NCI-H524 treated with DMSO at 0.1 percent for 48 hours (cell line): ENCODE data around the gene RHOT2.
"Not testable (repeated sequence)": the region's sequence is repeated elsewhere in the genome, so short reads cannot be mapped to it uniquely, and the experiment has no call there.

Experiments used
- DNase-seq: peaks from one replicate; lab custom pipeline; 2025; lab: John Stamatoyannopoulos, UW

Gene RHOT2

DNA sequence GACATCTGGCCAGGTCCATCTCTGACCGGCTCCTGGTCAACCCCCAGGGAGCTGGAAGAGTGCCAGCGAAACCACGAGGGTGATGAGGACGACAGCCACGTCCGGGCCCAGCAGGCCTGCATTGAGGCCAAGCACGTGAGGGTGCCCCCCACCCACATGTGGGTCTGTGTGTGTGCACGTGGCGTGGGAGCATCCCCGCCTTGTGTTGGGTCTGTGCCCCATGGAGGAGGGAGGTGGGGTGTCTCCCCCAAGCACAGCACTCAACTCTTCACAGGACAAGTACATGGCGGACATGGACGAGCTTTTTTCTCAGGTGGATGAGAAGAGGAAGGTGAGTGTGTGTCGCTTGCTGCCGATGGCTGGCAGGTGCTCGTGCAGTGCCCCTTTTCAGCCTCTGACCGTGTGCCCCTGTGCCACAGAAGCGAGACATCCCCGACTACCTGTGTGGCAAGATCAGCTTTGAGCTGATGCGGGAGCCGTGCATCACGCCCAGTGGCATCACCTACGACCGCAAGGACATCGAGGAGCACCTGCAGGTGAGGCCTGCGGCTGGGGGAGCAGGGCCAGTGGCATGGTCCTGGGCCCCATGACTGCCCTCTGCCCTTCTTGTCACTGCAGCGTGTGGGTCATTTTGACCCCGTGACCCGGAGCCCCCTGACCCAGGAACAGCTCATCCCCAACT lies 14.0 kb downstream of the RHOT2 start:
- no peak for DNase-seq

DNA sequence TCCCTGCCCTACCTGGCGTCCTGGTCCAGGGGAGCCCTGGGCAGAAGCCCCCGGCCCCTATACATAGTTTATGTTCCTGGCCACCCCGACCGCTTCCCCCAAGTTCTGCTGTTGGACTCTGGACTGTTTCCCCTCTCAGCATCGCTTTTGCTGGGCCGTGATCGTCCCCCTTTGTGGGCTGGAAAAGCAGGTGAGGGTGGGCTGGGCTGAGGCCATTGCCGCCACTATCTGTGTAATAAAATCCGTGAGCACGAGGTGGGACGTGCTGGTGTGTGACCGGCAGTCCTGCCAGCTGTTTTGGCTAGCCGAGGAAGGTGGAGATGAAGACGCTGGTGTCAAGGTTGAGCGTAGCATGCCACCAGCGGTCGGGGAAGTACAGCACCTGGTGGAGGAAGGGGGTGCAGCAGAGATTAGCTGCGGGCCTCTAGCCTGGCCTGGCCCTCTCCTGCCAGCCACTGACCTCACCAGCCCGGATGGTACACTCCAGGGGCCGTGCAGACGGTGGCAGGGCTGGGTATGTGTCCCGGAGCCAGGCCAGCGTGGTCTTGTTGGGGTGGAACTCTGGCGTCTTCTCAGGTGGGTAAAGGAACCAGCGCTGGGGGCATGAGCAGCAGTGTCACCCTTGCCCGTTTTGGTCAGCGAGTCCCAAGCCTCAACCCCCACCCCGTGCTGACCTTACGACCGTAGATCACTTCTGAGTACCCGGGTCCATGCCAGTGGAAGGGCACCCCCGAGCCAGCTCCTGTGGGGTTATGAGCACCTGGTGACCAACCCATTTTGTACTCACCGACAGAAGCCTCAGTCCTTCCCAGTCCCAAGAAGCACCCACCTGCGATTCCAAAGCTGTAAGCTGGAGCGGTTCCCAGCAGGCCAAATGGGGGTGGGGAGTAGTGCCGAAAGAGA lies 14.8 kb downstream of the RHOT2 start:
- DNase-seq = no peak

DNA sequence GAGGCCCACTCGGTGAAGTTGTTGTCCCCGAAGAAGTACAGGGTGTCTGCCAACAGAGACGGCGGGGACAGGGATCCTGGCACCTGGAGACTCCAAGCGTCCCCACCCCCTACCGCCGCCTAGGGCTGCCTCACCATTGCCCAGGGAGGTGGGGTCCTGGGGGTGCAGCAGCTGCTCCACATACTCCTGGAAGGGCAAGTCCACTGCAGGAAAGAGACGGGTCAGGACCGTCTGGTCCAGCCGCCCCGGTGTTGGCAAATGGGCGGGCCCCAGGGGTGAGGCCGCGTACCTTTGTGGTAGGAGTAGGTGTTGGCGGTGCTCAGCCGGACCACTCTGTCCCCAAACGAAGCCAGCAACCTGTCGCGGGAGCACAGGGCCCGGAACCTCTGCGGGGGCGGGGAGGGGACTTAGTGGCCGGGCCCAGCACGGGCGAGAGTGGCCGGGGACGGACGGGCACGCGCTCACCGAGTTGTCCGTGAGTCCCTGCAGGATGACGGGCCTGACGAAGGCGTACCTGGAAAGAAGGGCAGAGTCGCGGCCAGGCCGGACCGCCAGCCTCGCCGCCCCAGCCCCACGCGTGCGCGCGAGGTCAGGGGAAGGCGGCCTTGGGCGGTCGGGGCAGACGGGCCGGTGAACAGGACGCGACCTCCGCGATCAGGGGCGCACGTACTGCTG lies 15.6 kb downstream of the RHOT2 start:
- no peak for DNase-seq

DNA sequence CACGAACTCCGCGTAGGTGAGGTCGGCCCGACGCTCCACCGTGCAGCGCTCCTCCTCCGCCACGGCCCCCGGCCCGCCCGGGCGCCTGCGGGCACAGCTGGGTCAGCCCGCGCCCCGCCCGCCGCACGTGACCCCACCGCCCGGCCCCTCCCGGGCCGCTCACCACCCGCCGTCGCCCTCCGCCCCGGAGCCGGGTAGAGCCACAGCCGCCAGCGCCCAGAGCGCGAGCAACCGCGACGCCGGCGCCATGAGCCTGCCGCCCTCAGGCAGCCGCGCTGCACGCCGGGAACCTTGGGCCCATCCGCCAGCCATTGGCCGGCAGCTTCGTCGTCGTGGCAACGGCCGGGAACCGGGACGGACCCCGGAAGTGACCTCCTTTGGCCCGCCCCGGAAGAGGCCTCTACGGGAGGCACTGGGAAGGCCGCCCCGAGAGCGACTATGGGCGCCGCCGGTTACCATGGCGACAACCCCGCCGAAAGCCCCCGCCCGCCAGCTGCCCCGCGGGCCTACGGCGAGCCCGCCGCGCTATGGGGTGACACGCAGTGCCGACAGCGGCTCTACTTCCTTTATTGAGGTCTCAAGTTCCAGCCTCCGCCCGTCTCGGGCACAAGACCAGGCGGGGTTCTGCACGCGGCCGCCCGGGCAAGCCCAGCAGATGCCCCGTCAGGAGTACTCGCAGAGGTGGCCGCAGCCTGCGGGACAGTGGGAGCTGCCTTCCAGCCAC lies 16.3 kb downstream of the RHOT2 start, which contains the start of gene JMJD8:
TSS of gene JMJD8 (minus strand) at position 264 of the 724 bp plus-strand sequence. CDS start at position 249, 15 bp downstream.
- DNase-seq = peak; percentile 63

DNA sequence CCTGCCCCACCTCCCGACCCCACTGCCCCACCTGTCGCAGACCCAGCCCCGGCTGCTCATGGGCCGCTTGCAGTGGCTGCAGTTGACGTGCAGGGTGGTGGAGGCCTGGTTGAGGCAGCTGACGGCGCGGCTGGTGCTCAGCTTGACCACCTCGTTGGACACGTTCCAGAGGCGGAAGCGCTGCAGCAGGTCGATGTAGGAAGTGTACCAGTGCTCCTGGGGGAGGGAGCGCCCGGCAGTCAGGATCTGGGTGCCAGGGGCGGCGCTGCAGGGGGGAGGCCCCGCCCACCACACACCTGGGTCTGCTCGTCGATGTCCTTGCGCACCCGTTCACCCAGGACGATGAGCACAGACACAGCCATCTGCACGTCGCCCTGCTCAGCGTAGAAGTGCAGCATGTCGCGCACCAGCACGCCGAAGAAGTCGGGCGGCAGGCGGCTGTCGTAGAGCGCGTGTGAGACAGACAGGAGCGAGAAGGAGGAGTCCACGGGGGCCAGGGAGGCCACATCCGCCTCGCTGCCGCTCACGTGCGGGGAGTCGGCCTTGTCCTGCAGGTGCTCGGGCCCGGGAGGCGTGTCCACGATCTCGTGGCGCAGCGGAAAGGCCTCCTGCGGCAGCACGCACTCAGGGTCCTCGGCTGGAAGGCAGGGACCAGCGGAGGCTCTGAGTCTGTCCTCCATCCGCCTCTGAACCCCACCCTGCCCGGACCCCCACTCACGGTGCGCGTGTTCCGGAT lies 17.2 kb downstream of the RHOT2 start:
- DNase-seq = no peak

DNA sequence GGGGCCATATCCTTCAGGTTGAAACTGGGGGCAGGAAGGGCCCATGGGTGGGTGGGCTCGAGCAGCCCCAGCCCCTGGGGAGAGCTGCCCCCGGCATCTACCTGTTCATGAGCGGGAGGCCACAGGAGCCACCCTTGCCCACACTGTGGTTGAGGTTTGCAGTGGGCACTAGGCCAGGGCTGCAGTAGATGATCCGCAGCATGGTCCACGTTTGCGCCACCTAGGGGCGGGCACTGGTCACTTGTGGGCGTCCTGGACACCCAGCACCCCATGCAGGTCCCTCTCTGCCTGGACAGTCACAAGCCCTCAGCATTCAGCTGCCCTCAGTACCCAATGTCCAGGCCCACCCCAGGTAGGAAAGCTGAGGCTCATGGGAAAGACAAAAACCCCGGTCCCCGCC lies 18.0 kb downstream of the RHOT2 start:
- DNase-seq = no peak

DNA sequence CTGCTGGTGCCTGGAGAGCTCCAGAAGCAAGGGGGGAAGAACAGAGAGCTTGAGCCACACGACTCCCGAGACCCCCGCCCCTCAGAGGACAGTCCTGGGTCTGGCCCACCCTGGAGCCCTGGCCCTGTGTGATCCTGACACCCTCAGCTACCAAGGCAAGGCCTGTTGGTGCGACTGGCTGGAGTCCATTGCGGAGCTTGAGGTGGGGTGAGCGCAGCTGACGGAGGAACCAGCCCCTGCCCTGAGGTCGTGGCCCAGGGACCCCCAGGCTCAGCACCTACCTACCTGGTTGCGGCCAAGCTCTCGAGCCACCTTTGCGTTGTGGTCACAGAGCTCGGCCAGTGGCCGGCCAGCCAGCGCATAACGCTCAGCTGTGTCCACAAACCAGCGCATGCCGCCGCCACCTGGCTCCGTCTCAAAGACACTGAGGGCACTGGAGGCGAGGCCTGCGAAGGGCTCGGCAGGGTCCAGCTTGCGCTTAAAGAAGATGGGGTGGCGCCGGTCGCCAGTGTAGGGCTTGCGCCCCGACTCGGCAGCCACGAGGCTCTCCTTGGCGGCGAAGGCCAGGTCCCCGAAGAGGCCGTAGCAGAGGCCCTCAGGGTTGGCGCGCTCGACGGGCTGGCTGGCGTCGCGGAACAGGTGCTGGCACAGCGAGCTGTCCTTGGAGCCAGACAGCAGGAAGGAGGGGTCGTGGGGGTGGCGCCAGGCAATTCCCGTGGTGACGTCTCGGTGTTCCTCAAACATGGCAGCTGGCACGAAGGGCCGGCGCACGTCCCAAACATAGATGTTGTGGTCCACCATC lies 18.7 kb downstream of the RHOT2 start:
- DNase-seq = no peak

DNA sequence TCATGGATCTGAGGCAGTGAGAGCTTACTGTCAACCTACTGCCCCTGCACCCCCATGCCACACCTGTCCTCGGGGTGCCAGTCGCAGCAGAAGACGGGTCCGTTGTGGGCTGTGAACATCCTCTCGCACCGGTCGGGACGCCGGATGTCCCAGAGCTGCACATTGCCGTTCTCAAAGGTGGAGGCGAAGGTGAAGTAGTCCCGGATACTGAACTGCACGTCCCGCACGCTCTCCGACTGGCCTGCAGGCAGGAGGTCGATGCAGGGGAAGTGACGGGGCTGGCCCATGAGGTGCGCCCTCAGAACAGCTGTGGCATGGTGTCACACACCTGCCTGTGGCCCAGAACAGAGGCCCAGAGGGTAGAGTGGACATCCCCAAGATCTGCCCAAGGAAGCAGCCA lies 19.6 kb downstream of the RHOT2 start:
- no peak for DNase-seq

DNA sequence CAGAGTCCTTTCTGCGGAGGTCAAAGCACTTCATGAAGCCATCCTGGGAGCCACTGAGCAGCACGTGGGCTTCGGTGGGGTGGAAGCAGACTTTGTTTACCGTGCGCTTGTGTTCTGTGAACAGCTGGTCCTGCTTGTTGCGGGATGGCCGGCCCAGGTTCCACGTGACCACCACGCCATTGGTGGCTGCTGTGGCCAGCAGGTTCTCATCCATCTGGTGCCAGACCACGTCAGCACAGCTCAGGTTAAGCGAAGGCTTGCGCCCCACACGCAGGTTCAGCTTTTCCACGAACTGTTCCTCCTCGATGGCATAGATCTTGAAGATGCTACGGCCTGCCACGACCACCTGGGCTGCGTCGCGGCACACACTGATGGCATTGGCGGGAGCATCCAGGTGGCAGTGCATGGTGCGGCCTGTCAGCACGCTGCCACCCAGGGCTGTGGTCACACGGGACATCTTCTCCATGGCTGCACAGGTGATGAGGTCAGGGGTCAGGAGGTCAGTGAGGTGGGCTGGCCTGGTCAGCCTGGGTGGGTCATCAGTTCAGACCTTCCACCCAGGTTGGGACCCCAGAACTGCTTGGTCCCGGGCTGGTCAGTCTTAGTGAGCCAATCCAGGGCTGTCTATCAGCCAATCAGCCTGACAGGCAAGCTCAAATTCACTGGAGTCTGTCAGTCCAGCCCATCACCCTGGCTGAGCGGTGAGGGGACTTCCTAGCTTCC lies 21.4 kb downstream of the RHOT2 start:
- DNase-seq = no peak

DNA sequence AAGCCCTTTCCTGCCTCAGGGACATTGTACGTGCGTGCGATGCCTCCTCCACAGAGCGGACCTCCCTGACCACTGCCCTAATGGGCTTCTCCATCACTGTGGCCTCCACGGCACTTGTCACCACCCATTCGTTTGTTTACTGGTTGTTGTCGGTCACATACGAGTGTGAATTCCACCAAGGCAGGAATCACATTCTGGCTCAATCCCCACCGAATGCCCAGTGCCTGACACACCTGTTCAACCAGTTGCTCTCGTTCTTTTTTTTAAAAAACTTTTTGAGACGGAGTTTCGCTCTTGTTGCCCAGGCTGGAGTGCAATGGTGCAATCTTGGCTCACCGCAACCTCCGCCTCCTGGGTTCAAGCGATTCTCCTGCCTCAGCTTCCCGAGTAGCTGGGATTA lies 23.3 kb downstream of the RHOT2 start:
- DNase-seq = not testable (repeated sequence)

DNA sequence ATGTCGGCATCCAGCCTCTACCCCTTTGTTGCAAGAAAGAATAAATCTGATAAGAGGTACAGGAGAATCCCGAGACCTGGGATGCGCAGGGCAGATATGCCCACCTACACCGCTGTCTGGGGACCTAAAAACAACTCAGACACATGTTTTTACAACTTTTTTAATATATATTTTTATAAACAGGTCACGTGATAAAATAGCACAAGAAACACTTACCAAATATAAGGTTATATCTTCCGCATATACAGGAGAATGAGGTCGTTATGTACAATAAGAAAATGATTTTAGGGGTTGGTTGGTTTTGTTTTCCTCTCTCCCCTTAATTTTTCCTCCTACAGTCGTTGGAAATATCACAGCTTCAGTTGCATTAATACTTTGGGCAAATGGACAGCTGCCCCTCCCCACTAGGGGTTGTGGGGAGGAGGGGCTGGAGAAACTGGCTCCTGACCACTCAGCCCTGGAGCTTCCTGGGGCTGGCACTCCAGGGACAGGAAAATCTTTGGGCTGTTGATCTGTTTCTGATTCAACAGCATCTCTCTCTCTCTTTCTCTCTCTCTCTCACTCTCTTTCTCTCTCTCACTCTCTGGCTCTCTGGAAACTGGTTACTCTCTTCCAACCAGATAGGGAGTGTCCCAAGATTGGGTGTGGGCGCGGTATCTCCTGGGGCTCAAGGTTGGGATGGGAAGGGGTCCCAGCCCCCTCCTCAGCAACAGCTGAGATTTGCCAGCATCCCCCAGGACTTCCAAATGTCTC lies 24.6 kb downstream of the RHOT2 start:
- no peak for DNase-seq

DNA sequence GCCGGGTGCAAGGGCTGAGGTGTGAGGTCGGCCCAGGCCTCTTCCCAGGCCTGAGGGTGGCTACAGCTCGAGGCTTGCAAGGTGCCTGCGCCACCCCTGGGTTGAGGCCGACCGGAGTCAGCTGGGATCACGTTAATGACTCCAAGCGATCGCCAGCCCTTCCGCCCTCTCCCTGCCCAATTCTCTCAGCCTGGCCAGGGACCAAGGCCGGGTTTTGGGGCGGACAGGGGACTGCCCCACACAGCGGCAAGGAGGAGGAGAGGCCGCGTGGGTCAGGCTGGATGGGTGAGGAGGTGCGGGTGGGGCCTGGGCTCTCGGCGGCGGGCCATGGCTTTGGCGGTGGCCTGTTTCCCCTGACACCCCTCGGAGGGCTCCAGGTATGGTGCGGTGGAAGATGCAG lies 25.4 kb downstream of the RHOT2 start:
- DNase-seq = no peak

DNA sequence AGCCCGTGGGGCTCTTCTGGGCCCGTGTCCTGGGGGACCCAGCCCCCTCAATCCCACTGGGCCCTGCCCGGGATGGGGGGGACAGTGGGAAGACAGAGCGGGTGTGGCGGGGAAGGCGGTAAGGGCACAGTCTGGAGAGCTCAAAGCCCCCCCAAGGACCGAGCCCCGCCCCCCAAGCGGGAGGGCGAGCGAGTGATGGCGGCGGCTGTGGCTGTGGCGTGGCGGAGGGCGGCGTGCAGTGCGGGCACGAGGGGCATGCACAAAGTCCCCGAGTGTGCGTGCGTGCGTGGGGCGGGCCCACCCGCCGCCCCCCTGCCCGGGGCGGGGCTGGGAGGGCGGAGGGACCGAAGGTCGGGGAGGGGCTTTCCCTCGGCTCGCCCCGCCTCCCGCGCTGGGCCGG lies 25.8 kb downstream of the RHOT2 start:
- no peak for DNase-seq

DNA sequence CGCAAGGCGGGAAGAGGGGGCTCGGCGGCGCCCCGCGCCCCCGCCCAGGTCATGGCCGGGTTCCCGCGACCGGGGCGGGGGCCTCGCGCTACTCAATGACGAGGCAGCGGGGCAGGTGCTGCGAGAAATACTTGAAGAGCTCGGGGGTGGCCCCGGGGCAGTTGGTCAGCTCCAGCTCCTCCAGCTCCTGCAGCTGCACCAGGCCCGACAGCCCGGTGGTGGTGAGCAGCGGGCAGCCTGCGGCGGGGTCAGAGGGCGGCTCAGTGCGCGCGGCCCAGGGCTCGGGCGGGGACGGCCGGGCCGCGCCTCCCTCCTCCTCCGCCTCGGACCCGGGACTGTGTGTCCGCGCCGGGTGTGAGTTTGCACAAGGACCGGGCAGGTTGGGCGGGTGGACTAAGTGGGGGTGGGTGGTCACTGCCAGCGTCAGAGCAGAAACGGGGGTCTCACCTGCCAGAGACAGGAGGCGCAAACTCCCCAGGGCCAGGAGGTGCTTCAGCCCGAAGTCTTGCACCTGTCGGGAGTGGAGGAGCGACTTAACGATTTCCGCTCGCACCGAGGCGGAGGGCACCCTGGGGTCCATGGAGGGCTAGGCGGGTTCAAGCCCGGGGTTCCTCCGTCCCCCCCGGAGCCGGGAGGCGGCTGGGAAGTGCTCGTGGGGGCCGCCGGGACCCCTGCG lies 26.4 kb downstream of the RHOT2 start:
- no peak for DNase-seq

DNA sequence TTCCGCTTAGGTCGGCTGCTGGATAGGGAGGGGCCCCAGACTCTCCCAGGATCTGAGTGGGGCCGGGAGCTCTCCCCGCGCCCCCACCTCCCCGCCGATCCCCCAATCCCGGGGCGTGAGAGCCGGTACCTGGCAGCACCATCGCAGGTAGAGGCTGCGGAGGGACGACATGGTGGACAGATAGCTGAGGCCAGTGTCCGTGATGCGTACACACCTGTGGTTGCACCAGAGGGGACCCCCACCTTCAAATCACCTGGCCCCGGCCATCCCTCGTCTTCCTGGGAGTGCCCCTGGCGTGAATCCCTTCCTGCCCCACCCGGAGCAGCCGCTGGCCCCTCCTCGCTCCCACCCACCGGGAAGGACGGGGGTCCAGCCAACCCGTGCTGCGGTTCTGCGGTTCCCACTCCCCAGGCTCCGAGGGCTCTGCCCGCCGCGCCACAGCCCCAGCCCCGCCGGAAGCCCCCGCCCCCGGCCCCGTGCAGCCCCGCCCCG lies 27.0 kb downstream of the RHOT2 start:
- no peak for DNase-seq

DNA sequence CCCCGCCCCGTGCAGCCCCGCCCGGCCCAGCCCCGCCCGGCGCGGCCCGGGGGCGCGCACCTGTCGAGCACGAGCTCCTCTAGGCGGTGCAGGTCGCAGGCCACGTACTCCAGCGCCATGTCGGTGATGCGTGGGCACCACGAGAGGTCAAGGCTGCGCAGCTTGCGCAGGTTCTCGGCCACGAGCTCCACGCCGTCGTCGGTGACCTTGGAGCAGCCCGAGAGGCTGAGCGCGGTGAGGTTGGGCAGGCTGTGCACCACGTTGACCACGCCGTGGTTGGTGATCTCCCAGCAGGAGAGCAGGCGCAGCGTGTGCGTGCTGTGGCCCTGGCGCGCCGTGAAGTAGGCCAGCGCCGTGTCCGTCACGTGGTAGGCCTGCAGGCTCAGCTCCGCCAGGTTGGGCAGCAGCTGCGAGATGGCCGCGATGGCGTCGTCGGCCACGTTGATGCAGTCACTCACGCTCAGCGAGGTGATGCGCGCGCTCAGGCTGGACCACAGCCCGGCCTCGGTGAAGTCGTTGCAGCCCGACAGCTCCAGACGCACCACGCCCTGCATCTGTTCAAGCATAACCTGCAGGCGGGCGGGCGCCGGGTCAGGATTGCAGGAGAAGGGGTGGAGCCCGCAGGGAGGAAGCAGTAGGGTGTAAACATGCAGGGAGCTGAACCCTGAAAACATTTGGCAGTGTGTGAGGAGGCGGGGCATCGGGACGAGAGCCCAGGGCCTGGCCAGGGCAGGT lies 27.6 kb downstream of the RHOT2 start:
- DNase-seq = no peak

DNA sequence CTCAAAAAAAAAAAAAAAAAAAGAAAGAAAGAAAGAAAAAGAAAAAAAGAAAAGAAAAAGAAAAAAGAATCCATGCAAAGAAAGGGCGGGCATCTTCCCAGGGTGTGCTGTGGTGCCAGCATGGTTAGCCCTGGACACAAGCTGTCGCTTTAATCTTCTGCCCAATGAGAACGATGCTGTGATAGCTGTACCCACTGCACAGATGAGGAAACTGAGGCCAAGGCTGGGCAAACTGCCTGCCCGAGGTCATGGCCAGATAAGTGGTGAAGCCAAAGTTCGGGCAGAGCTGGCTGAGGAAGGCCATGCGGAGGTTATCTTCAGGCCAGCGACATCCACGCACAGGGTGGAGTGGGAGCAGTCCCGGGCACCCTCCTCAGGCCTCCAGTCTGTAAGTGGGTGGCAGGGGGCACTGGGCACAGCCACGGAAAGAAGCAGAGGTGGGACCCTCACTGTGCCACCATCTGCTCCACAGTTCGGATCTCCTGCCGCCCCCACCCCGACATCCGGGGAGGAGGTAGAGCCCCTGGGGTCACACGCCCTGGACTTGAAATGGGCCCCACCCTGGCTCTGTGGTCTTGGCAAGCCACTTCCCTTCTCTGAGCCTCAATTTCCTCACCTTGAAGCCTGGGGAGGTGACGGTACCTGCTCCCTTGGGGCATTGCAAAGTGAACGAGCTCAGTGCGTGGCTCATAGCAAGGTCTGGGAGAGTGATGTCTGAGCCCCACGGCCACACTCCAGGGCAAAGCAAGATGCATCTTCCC lies 31.2 kb downstream of the RHOT2 start:
- no peak for DNase-seq
